Stomach smooth muscle (tissue), 2 donors: ENCODE data around the gene L3MBTL4.
"Not testable (repeated sequence)": the region's sequence is repeated elsewhere in the genome, so short reads cannot be mapped to it uniquely, and the experiment has no call there.

ENCODE experiments used
- H3K27ac ChIP-seq: one replicate; pipeline ENCODE4 v1.7.0; 2013; ENCODE audit warnings: mild to moderate bottlenecking, low read length, inconsistent platforms
- H3K27me3 ChIP-seq, 2 donors: one replicate each; pipeline ENCODE4 v1.7.0; 2013; ENCODE audit warnings: low read length in 2 of 2; ENCODE audit not compliant: insufficient read depth in 2 of 2, control insufficient read depth in 1 of 2
- H3K36me3 ChIP-seq, 2 donors: one replicate each; pipeline ENCODE4 v1.7.0; 2013; ENCODE audit warnings: low read length in 2 of 2; ENCODE audit not compliant: control insufficient read depth in 2 of 2, insufficient read depth in 2 of 2
- H3K4me1 ChIP-seq: one replicate; pipeline ENCODE4 v1.7.0; 2013; ENCODE audit warnings: low read length; ENCODE audit not compliant: control insufficient read depth, insufficient read depth
- H3K4me3 ChIP-seq, 2 donors: one replicate each; pipeline ENCODE4 v1.7.0; 2013; ENCODE audit warnings: low read length in 2 of 2
- H3K9ac ChIP-seq, 2 donors: one replicate each; pipeline ENCODE4 v1.7.0; 2013; ENCODE audit warnings: low read length in 2 of 2, mild to moderate bottlenecking in 1 of 2
- H3K9me3 ChIP-seq, 2 donors: one replicate each; pipeline ENCODE4 v1.7.0; 2013; ENCODE audit warnings: low read length in 2 of 2; ENCODE audit not compliant: control insufficient read depth in 2 of 2
- donor health status: healthy.
- donor health status: Pancreatic carcinoma.

The L3MBTL4 gene

DNA sequence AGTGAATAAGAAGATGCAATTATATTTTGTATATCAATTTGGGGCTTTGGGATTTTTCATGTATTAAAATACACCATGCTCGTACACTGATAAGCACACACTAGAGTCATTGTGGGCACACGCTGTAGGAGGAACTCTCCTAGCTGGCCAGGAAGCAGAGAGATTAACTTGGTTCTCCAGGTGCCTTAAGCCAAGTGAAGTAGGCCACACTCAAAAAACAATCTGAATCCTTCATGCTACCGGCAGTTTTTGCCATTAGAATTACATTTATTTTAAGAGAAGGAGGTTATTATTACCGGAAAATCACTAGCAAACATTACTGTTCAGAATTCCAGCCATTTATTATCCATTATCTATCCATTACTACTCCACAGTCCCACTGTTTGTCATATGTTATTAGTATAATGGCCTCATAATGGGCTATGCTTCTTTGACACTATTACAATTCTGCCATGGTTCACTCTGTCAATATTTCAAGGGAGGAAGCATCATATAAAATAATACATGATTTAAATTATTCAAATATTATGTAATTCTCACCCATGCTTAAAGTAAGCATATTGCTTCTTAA lies 214.4 kb downstream of the L3MBTL4 start:
- no peaks in the 10 kb centered on the region for H3K4me1 ChIP-seq
- no peaks in the 10 kb centered on the region for H3K27me3 ChIP-seq

DNA sequence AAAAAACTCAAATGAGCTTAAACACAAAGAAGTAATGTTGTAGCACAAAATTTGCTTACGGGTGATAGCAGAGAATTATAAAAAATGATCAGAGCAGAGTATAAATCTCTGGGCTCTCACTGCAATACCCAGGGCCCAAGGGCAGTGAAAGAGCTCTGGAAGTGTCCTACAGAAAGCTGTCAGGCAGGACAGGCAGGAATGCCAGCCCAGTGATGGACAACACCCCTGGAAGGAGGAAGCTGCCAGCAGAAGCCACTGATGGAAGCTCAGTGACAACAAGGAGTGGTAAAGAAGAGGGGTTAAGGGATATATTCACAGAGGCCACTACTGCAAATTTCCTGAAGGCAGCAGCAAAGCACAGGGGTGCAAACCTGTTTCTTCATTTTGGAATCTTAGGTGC lies 214.9 kb downstream of the L3MBTL4 start:
- Histone ChIP-seq H3K4me3 (no peak overlapping the region), H3K36me3 (no peaks in the 10 kb centered on the region), H3K27me3 (no peaks in the 10 kb centered on the region), H3K9ac (no peak overlapping the region), H3K9me3 (no peaks in the 10 kb centered on the region), H3K4me1 (no peaks in the 10 kb centered on the region), H3K27ac (no peak overlapping the region)

More for the DNA sequence above, 214.4 kb downstream of the L3MBTL4 start:
- no peak overlapping the region for H3K27ac ChIP-seq
- H3K36me3 ChIP-seq, result no peaks in the 10 kb centered on the region
- H3K4me3 ChIP-seq, result no peak overlapping the region
- H3K9me3 ChIP-seq, result no peaks in the 10 kb centered on the region
- H3K9ac ChIP-seq, result no peak overlapping the region

DNA sequence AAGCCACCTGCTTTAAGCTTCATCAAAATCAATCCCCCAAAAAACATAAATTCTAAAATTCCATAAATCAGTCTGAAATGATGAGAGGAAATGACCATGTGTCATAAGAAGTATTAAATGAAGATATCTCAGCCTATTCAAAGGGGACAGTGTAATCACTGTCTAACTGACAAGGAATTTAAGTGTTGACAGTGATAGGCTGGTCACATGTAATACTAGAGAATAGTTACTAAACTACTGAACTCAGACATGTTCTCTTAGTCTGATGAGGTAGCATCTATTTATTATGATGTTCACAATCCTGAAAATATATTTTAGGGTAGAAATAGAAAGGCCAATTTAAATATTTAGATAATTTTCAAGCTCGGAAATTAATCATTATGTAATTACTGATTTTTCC lies 216.1 kb downstream of the L3MBTL4 start:
- H3K27me3 ChIP-seq, result no peaks in the 10 kb centered on the region
- H3K36me3 ChIP-seq, result no peaks in the 10 kb centered on the region
- no peak overlapping the region for H3K27ac ChIP-seq
- H3K9me3 ChIP-seq, result no peaks in the 10 kb centered on the region
- no peak overlapping the region for H3K4me3 ChIP-seq
- no peak overlapping the region for H3K9ac ChIP-seq
- no peaks in the 10 kb centered on the region for H3K4me1 ChIP-seq

DNA sequence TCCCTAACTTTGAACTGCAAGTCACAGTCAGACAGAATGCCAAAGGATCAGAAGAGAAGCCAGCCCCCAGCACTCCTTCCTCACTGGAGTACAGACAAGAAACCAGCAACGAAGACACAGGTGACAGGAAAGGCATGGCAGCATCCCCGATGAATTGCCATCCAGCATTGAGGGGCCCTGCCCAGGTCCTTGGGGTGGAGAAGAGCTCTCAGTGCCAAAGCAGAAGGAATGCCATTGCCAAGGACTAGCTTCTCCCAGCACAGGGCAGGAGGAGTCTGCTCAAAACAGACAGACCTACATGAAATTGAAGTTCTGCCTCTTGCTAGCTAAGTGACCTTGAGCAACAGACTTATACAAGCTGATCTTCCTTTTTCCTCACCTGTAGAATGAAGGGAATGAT lies 220.1 kb downstream of the L3MBTL4 start:
- Histone ChIP-seq H3K27me3 (no peaks in the 10 kb centered on the region), H3K4me1 (no peaks in the 10 kb centered on the region)

DNA sequence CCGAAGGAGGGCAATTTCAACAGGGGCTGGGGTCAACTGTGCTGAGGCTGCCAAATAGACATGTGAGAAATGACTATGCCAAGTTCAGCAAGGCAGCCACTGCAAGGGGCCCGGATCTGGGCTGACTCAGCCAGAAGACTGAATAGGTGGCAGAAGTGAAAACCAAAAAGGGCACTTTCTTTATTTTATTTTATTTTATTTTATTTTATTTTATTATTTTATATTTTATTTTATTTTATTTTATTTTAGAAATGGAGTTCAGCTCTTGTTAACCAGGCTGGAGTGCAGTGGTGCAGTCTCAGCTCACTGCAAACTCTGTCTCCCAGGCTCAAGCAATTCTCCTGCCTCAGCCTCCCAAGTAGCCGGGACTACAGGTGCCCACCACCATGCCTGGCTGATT lies 228.9 kb downstream of the L3MBTL4 start:
- not testable (repeated sequence) for H3K4me1 ChIP-seq, H3K27ac ChIP-seq, H3K27me3 ChIP-seq, H3K36me3 ChIP-seq, H3K4me3 ChIP-seq, H3K9ac ChIP-seq, H3K9me3 ChIP-seq

More for the DNA sequence above, 220.1 kb downstream of the L3MBTL4 start:
- Histone ChIP-seq H3K4me3 (no peak overlapping the region), H3K9me3 (peaks cover 0 to 2% of the 10 kb centered on the region in 2 donors), H3K9ac (no peak overlapping the region), H3K27ac (no peak overlapping the region), H3K36me3 (no peaks in the 10 kb centered on the region)

DNA sequence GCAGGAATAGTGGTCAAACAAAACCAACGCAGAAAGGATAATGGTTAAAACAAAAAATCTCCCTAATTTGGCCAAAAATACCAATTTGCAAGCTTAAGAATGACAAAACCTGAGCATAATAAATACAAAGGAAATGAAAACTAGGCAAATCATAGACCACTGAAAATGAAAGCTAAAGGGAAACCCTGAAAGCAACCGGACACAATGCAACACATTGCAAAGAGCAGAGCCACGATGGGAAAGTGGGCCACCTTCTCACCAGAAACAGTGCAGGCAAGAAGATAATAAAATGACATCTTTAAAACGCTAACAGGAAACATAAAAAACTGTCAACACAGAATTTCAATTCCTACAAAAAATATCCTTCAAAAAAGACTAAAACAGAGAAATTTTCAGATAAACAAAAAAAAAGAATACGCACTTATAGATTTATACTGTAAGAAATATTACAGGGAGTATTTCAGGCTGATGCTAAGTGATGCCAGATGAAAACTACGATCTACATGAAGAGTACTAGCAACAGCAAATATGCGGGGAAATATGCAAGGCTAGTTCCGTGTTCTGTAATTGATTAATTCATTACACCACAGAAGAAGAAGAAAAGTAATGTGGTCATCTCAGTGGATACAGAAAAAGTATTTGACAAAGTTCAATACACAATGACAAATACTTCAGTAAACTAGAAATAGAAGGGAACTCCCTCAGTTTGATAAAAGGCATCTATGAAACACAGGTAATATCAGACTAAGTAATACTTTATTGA lies 239.5 kb downstream of the L3MBTL4 start:
- Histone ChIP-seq H3K9ac (no peak overlapping the region), H3K4me3 (no peak overlapping the region), H3K4me1 (no peaks in the 10 kb centered on the region), H3K27me3 (no peaks in the 10 kb centered on the region), H3K9me3 (no peaks in the 10 kb centered on the region), H3K27ac (no peak overlapping the region), H3K36me3 (peaks cover 0 to 2% of the 10 kb centered on the region in 2 donors)

DNA sequence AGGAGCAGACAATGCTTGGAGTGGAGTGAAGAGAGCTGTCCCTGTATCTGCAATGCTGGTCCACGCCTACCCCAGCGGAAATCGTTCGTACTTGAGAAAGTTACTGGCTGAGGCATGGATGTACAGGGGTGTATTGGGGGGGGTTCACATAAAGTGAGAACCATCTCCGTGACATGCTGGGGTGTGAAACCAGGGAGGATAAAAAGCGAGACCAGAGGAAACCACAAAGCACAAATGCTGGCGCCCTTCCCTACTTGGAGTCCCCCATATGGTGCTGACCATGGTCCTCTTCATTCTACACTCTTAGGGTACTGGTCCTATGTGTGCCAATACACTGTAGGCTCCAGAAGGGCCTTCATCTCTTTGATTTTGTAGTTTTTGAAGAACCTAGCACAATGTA lies 244.1 kb downstream of the L3MBTL4 start:
- Histone ChIP-seq H3K4me3 (no peak overlapping the region), H3K4me1 (no peaks in the 10 kb centered on the region), H3K27ac (no peak overlapping the region), H3K9me3 (no peaks in the 10 kb centered on the region), H3K27me3 (no peaks in the 10 kb centered on the region), H3K9ac (no peak overlapping the region), H3K36me3 (peaks cover 0 to 2% of the 10 kb centered on the region in 2 donors)

DNA sequence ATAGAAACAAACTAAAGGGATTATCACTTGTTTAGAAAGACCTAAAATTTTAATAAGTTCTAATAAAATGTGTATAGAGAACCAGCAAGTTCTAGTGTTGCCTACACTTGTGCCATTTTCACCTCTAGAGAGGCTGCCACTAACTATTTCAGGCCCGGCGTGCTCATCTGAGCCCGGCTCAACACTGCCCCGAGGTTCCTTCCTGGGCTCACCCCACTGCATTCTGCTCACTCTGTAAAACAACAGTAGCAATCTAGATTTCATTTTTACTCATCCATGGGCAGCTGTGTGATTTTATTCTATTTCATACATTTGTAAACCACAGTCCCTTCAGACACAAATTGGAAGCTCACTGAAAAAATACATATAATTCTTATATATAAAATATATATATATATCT lies 253.2 kb downstream of the L3MBTL4 start:
- Histone ChIP-seq H3K4me3 (no peak overlapping the region), H3K9ac (no peak overlapping the region), H3K36me3 (no peaks in the 10 kb centered on the region), H3K27ac (no peak overlapping the region), H3K9me3 (no peaks in the 10 kb centered on the region), H3K27me3 (no peaks in the 10 kb centered on the region), H3K4me1 (no peaks in the 10 kb centered on the region)

DNA sequence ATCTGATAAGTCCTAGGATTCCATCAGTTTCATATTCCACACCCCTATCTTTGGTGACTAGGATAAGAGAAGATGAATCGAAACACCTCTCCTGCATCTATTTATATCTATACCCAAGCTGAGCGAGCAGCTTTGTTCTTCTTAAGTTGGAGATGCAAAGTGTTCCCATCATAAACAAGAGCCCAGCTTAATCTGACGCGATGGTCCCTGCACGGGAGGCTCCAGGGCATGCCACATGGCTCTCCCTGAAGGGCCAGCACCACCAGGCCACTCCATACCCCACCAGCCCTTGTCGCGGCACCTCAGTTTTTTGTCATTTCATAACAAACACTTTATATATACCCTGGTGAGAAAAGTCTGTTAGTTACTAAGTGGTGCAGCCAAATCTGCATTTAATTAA lies 255.3 kb downstream of the L3MBTL4 start:
- H3K9ac ChIP-seq, result no peak overlapping the region
- no peaks in the 10 kb centered on the region for H3K9me3 ChIP-seq
- H3K4me3 ChIP-seq, result no peak overlapping the region
- no peaks in the 10 kb centered on the region for H3K27me3 ChIP-seq
- no peak overlapping the region for H3K27ac ChIP-seq
- H3K4me1 ChIP-seq, result no peaks in the 10 kb centered on the region
- no peaks in the 10 kb centered on the region for H3K36me3 ChIP-seq

DNA sequence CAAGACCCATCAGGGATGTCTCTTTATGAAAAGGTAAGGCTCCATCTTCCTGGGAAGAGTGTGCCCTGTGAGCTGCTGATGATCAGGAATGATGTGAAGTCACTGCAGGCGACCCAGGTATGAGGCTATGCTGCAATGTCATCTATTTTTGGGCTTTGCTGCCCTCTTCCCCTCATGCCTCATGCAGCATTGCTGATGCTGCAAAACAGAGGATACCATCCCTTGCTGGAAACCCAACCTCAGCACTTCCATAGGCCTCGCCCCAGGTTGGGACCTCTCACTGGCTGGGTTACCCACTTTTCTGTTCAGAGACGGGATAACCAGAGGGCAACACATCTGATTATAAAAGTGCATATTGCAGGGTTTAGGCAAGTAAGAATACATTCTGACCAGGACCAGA lies 255.8 kb downstream of the L3MBTL4 start:
- Histone ChIP-seq H3K36me3 (no peaks in the 10 kb centered on the region), H3K9me3 (no peaks in the 10 kb centered on the region), H3K4me3 (no peak overlapping the region), H3K27ac (no peak overlapping the region), H3K4me1 (no peaks in the 10 kb centered on the region), H3K9ac (no peak overlapping the region), H3K27me3 (no peaks in the 10 kb centered on the region)

DNA sequence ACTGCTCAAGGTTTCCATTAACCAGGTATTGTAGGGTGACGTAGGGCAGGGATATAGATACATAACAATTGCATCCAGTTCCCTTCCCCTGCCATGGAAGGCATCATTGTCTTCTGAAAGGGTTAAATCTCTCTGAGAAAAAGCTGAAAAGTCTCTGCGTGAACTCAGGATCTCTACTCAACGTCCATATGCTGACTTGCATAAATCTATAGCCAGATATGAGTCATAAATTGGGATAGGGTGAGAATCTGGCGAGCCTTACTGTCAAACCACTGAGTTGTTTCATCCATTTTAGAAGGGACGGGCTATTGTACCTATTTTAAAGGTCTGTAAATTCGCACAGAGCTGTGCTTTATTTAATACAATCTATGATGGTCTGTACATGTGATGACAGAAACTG lies 258.3 kb downstream of the L3MBTL4 start:
- no peaks in the 10 kb centered on the region for H3K27me3 ChIP-seq
- H3K36me3 ChIP-seq, result no peaks in the 10 kb centered on the region
- H3K4me3 ChIP-seq, result no peak overlapping the region
- H3K27ac ChIP-seq, result no peak overlapping the region
- H3K4me1 ChIP-seq, result no peaks in the 10 kb centered on the region
- H3K9ac ChIP-seq, result no peak overlapping the region
- H3K9me3 ChIP-seq, result no peaks in the 10 kb centered on the region
